Measurements from ENCODE around the gene ARVCF. TPM values are rescaled to one million over a fixed set of nuclear protein-coding genes. Genes with fewer than 3 reads are reported as not detected.

Gene ARVCF
- total and polyA plus RNA-seq, 8 donors, result 3.5 to 51.3 (median 13.6) TPM

DNA sequence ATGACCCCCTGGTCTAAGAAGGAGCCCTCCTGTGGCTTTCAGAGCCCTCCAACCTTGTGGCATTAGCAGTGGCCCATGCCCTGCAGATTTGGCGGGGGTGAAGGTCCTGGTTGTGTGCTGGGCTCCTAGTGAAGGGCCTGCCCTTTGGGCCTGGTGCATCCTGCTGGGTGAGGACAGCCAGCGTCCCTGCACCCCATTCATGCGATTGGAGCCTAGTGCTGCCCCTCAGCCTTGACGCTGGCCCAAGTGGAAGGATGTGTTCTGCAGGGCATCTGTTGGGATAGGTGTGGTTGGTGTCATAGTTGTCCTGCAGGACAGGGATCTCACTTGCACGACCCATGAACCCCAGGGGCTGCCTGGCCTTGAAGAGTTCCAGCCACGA lies 35.3 kb upstream of the ARVCF start:
- WGBS, 5 donors, result 90 to 100% (median 94%) methylated on average over 3 to 6 of the region's 6 CpGs
- H3K9me3 ChIP-seq, result no peaks in the 10 kb centered on the region
- H3K4me3 ChIP-seq, result no peak overlapping the region
- peaks cover 53 to 95% (median 91%) of the 10 kb centered on the region in 4 donors for H3K36me3 ChIP-seq
- no peaks in the 10 kb centered on the region for H3K4me1 ChIP-seq
- no peak overlapping the region for H3K27ac ChIP-seq
- TF ChIP-seq POLR2AphosphoS5 (IDR thresholded peaks at IDR 0.05) (no peak), EP300 (IDR thresholded peaks at IDR 0.05) (no peak), POLR2A (IDR thresholded peaks at IDR 0.05) (no peak)
- TF ChIP-seq, protein P1, sequence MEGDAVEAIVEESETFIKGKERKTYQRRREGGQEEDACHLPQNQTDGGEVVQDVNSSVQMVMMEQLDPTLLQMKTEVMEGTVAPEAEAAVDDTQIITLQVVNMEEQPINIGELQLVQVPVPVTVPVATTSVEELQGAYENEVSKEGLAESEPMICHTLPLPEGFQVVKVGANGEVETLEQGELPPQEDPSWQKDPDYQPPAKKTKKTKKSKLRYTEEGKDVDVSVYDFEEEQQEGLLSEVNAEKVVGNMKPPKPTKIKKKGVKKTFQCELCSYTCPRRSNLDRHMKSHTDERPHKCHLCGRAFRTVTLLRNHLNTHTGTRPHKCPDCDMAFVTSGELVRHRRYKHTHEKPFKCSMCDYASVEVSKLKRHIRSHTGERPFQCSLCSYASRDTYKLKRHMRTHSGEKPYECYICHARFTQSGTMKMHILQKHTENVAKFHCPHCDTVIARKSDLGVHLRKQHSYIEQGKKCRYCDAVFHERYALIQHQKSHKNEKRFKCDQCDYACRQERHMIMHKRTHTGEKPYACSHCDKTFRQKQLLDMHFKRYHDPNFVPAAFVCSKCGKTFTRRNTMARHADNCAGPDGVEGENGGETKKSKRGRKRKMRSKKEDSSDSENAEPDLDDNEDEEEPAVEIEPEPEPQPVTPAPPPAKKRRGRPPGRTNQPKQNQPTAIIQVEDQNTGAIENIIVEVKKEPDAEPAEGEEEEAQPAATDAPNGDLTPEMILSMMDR (IDR thresholded peaks at IDR 0.05), result no peak
- H3K27me3 ChIP-seq, result no peaks in the 10 kb centered on the region
- intact Hi-C loops (cut with DNase I; ENCODE audit: low total_unique reads), result no loop called here
- DNase-seq, result no peak

DNA sequence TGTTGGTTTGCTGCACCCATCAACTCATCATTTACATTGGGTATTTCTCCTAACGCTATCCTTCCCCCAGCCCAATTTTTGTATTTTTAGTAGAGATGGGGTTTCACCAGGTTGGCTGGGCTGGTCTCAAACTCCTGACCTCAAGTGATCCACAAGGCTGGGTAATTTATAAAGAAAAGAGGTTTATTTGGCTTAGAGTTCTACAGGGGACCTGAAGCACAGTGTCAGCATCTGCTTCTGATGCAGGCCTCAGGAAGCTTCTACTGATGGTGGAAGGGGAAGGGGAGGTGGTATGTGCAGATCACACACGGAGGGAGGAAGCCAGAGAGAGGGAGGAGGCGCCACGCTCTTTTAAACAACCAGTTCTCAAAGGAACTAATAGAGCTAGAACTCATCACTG lies 30.1 kb upstream of the ARVCF start:
- WGBS, 5 donors, result 85 to 95% (median 93%) methylated on average over 4 of the region's 4 CpGs
- DNase-seq, result no peak
- peaks cover 40 to 94% (median 89%) of the 10 kb centered on the region in 4 donors for H3K36me3 ChIP-seq
- no peaks in the 10 kb centered on the region for H3K9me3 ChIP-seq
- no peak overlapping the region for H3K4me3 ChIP-seq
- TF ChIP-seq POLR2AphosphoS5 (IDR thresholded peaks at IDR 0.05), result no peak
- no peak for TF ChIP-seq EP300 (IDR thresholded peaks at IDR 0.05)
- TF ChIP-seq, protein P1 (IDR thresholded peaks at IDR 0.05), result no peak
- TF ChIP-seq POLR2A (IDR thresholded peaks at IDR 0.05), result no peak
- no peak overlapping the region for H3K27ac ChIP-seq
- no peaks in the 10 kb centered on the region for H3K27me3 ChIP-seq
- intact Hi-C loops (cut with DNase I; ENCODE audit: low total_unique reads), result no loop called here
- no peaks in the 10 kb centered on the region for H3K4me1 ChIP-seq

DNA sequence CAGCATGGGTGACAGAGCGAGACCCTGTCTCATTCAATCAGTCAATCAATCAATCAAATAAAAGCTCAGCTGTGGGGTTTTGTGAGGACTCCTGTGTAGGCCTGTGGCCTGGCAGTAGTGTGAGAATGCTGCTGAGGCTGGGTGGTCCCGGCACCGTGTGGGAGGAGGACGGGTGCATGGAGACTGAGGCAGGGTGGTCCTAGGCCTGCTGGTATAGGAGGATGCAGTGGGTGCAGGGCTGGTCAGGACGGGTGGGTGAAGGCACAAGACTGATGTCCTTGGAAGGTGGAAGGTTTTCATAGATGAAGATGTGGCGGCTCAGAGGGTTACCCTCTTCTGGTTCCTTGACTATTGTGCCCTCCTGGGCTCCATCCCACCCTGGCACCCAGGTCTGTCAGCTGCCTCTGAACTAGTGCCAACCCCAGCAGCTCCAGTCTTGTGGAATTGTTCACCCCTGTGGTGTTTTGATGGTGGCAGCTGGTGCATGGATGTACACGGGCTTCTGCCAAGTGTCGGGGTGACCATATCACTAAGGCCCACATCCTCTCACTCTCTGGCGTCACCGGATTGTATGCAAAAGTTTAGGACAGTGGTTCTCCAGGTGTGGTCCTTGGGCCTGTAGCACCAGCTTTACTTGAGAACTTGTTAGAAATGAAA lies 28.0 kb upstream of the ARVCF start:
- no peaks in the 10 kb centered on the region for H3K27me3 ChIP-seq
- no peak for DNase-seq
- TF ChIP-seq POLR2A (IDR thresholded peaks at IDR 0.05) (no peak), POLR2AphosphoS5 (IDR thresholded peaks at IDR 0.05) (no peak), EP300 (IDR thresholded peaks at IDR 0.05) (no peak)
- TF ChIP-seq, protein P1 (IDR thresholded peaks at IDR 0.05), result no peak
- intact Hi-C loops (cut with DNase I; ENCODE audit: low total_unique reads), result no loop called here
- no peaks in the 10 kb centered on the region for H3K4me1 ChIP-seq
- H3K36me3 ChIP-seq, result peaks cover 32 to 96% (median 94%) of the 10 kb centered on the region in 4 donors
- H3K9me3 ChIP-seq, result no peaks in the 10 kb centered on the region
- no peak overlapping the region for H3K4me3 ChIP-seq
- no peak overlapping the region for H3K27ac ChIP-seq
- whole genome bisulfite sequencing, 5 donors, result 91 to 96% (median 92%) methylated on average over 10 of the region's 10 CpGs

DNA sequence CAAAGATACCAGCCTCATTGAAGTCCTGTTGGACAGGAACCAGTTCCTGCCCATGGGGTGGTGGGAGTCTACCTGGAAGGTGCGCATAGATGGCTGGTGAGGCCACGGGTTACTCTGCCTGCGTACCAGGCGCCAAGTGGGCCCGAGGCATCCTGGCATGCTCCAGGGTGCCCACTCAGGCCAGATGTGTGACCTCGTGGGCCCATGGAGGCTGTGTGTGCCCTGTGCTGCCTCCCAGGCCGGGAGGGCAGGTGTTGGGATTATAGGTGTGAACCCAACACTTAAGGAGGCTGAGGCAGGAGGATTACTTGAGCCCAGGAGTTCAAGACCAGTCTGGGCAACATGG lies 27.3 kb upstream of the ARVCF start:
- no peaks in the 10 kb centered on the region for H3K9me3 ChIP-seq
- WGBS, 5 donors, result 77 to 97% (median 92%) methylated on average over 7 of the region's 7 CpGs
- no peak overlapping the region for H3K4me3 ChIP-seq
- no peaks in the 10 kb centered on the region for H3K27me3 ChIP-seq
- H3K4me1 ChIP-seq, result no peaks in the 10 kb centered on the region
- intact Hi-C loops (cut with DNase I; ENCODE audit: low total_unique reads), result no loop called here
- no peak for DNase-seq
- H3K27ac ChIP-seq, result no peak overlapping the region
- H3K36me3 ChIP-seq, result peaks cover 32 to 98% (median 94%) of the 10 kb centered on the region in 4 donors
- TF ChIP-seq POLR2AphosphoS5 (IDR thresholded peaks at IDR 0.05) (no peak), EP300 (IDR thresholded peaks at IDR 0.05) (no peak), POLR2A (IDR thresholded peaks at IDR 0.05) (no peak)
- TF ChIP-seq, protein P1 (IDR thresholded peaks at IDR 0.05), result no peak
